Right lobe of liver (tissue), 6 donors: ENCODE measurements around the gene IRX5. TPM values are rescaled to one million over a fixed set of nuclear protein-coding genes. Genes with fewer than 3 reads are reported as not detected.
A peak's percentile ranks its signal among the peaks of the same experiment; 100 is the strongest.

ENCODE experiments used
- ATAC-seq, 4 donors: fragments of 200-7000 bp; cut with Tn5 transposase; one replicate each; pipeline ENCODE4 v1.9.1; 2020; ENCODE audit warnings: mild to moderate bottlenecking in 4 of 4, moderate library complexity in 4 of 4
- DNase-seq, 3 donors: peaks; one replicate each; pipeline ENCODE4 v3.0.0-alpha.2; 2020
- H3K27ac ChIP-seq, 3 donors: fragments of 200-600 bp; one replicate each; pipeline ENCODE4 v1.8.0; 2022
- H3K27me3 ChIP-seq, 2 donors: fragments of 200-600 bp; one replicate each; pipeline ENCODE4 v1.8.0; 2022
- H3K36me3 ChIP-seq, 4 donors: fragments of 200-600 bp; sonication (generic) in 1 of 4; one replicate each; pipeline versions ENCODE4 v1.5.1 to v1.8.0; 2017 to 2022; ENCODE audit warnings: control low read depth in 1 of 4
- H3K4me1 ChIP-seq, 4 donors: fragments of 200-600 bp; sonication (generic) in 1 of 4; one replicate each; pipeline versions ENCODE4 v1.5.1 to v1.8.0; 2017 to 2022; ENCODE audit warnings: control low read depth in 1 of 4
- H3K4me3 ChIP-seq, 3 donors: fragments of 200-600 bp; one replicate each; pipeline ENCODE4 v1.8.0; 2022
- H3K9me3 ChIP-seq, 4 donors: fragments of 200-600 bp; sonication (generic) in 1 of 4; one replicate each; pipeline versions ENCODE4 v1.5.1 to v1.8.0; 2017 to 2022; ENCODE audit warnings: control low read depth in 1 of 4
- CTCF ChIP-seq, 4 donors: fragments of 200-600 bp in 3 of 4; fragments of 450-650 bp in 1 of 4; IDR thresholded peaks; one replicate each; pipeline versions ENCODE4 v1.5.1 to v1.8.0; 2016 to 2022; ENCODE audit warnings: antibody characterized with exemption in 4 of 4, mild to moderate bottlenecking in 2 of 4
- POLR2A ChIP-seq: fragments of 450-650 bp; IDR thresholded peaks from one replicate; pipeline ENCODE4 v1.6.1; 2017; ENCODE audit warnings: antibody characterized with exemption, mild to moderate bottlenecking
- WGBS: methylation state at CpG from one replicate; pipeline ENCODE4 v1.1.6; 2018; ENCODE audit warnings: low coverage, low lambda C conversion rate; ENCODE audit not compliant: insufficient coverage; ENCODE audit errors: missing lambda C conversion rate; 5-methylcytosine and 5-hydroxymethylcytosine counted together
- intact Hi-C, 2 donors: fragments of 100-400 bp; cut with DNase I; formaldehyde crosslinking; loops; one replicate each; pipeline versions ENCODE4 v1.11.2 to v1.14.1; 2022
- total RNA-seq, 6 experiments: library from RNA; depleted of rRNA in 2 of 6; stranded (reverse); fragments of >200 nt in 2 of 6; fragmentation: NEBNext Ultra II Directional in 3 of 6; extraction: Animal tissue kit (Norgen Biotek cat#: 25700) in 3 of 6; gene quantifications; one replicate each; pipeline versions ENCODE4 v1.1.0 to v1.2.4, GENCODE V29; 2016 to 2023
- donor health status: DM: no; HTN: yes; CAD: no.
- donor health status: DM: no; HTN: no; CAD: no.
- donor health status: DM: no; HTN: no; CAD: no.
- donor health status: DM: no; HTN: yes; CAD: no.
- donor health status: DM: no; HTN: yes; CAD: no.

Gene IRX5
- total RNA-seq, 6 experiments from 2014 or later: not detected

DNA sequence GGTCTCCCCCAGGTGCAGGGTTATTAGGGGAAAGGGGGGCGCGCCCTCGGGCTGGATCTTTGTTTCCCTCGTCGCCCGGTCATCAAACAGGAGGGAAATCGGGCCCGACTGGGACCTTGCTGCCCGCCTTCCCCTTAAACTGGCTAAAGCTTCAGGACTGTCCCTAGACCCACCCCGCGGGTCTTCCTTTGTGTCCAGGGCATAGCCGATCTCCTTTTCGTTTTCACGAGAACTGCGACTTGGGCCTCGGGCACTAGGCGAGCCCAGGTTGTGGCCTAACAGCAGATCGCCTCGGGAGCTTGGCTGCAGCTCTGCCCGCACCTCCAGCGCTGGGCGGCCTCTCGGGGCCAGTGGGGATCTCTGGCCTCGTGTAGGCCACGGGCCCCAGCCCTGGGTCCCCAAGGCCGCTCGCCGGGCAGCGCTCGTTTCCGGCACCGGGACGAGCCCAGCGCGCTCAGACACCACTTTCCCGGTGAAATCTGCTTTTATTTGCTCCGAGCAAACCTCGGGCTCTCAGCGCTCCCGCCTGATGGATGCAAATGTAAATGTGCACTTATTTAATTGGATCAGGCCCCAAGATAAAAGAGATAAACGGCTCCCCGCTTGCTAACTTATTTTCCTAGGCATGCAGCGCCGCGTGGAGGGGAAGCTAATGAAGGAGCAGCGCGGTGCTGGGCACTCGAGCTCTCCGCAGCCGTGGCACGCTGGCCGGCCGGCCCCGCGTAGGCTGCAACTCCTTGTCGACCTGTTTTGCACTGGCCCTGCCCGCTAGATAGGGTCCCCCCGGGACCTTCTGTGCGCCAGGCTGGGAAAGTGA lies 7.8 kb downstream of the IRX5 start:
- Histone ChIP-seq H3K9me3 (no peaks in the 10 kb centered on the region), H3K27me3 (peaks cover 38 to 68% of the 10 kb centered on the region in 2 donors), H3K36me3 (no peaks in the 10 kb centered on the region), H3K4me3 (no peak overlapping the region), H3K27ac (no peak overlapping the region), H3K4me1 (peaks cover 0 to 26% (median 3%) of the 10 kb centered on the region in 4 donors)
- no peak for DNase-seq
- intact Hi-C loops: loop anchor here in 1 of 2 donors (10.0 kb wide), 1 partner anchor 654 kb away; the partner anchor contains the start of gene IRX3
- TF ChIP-seq POLR2A (no peak), CTCF (IDR thresholded peaks at IDR 0.05) (no peak)
- ATAC-seq: peak in 1 of 4 donors; percentile 13
- WGBS: 10% methylated on average over 23 of the region's 59 CpGs

DNA sequence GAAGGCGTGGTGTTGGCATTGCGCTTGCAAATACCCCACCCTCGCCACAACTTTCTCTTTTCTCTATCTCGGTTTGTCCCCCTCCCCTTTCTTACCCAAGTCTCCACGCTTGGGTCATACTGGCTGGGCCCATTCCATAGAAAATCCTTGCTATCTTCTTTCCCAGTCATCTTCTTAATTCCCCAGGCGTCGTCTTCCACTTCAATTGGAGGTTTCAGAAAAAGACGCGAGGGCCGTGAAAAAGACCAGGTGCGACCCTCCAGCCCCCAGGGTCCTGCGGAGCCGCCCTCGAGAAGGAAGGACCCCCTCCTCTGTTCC lies 8.3 kb downstream of the IRX5 start:
- Histone ChIP-seq H3K4me1 (peaks cover 0 to 26% (median 3%) of the 10 kb centered on the region in 4 donors), H3K36me3 (no peaks in the 10 kb centered on the region), H3K4me3 (no peak overlapping the region), H3K27me3 (peaks cover 33 to 63% of the 10 kb centered on the region in 2 donors), H3K9me3 (no peaks in the 10 kb centered on the region), H3K27ac (no peak overlapping the region)
- DNase-seq: no peak
- WGBS: 10% methylated on average over 14 of the region's 14 CpGs
- ATAC-seq: no peak
- intact Hi-C loops: loop anchor here in 1 of 2 donors (10.0 kb wide), 1 partner anchor 654 kb away; the partner anchor contains the start of gene IRX3
- no peak for TF ChIP-seq POLR2A
- TF ChIP-seq CTCF (IDR thresholded peaks at IDR 0.05): no peak

GRCh38 chr16:54939510-54940278 lies 9.0 kb downstream of the IRX5 start:
- intact Hi-C loops: loop anchor here (10.0 kb wide), 1 partner anchor 655 kb away; the partner anchor contains the start of gene IRX3 (in 2 of the 2)
- TF ChIP-seq CTCF (IDR thresholded peaks at IDR 0.05) (no peak), POLR2A (no peak)
- H3K36me3 ChIP-seq: no peaks in the 10 kb centered on the region
- no peak overlapping the region for H3K4me3 ChIP-seq
- H3K27me3 ChIP-seq: peaks cover 26 to 56% of the 10 kb centered on the region in 2 donors
- H3K9me3 ChIP-seq: no peaks in the 10 kb centered on the region
- no peak overlapping the region for H3K27ac ChIP-seq
- 8% methylated on average over 25 of the region's 38 CpGs for WGBS
- H3K4me1 ChIP-seq: peaks cover 0 to 26% (median 3%) of the 10 kb centered on the region in 4 donors
- ATAC-seq: no peak
- DNase-seq: no peak

DNA sequence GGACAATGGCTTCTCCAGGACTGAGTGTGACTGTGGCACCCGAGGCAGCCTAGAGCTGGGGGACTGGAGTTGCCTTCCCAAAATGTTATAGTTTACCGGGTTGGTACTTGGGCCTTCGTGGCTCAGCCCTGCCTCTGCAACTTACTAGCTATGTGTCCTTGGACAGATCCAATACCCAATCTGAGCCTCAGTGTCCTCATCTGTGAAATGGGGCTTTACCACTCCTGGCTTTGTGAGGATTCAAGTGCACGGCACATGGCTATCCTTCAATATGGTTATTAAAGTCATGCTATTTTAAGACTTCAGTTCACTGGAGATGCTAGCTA lies 9.6 kb downstream of the IRX5 start:
- Histone ChIP-seq H3K27ac (no peak overlapping the region), H3K36me3 (no peaks in the 10 kb centered on the region), H3K4me3 (no peak overlapping the region), H3K9me3 (no peaks in the 10 kb centered on the region), H3K4me1 (peaks cover 0 to 26% (median 3%) of the 10 kb centered on the region in 4 donors), H3K27me3 (peaks cover 20 to 50% of the 10 kb centered on the region in 2 donors)
- WGBS: 21% methylated on average over 3 of the region's 4 CpGs
- intact Hi-C loops: loop anchor here in 1 of 2 donors (10.0 kb wide), 1 partner anchor 655 kb away; the partner anchor contains the start of gene IRX3
- DNase-seq (no peak), ATAC-seq (no peak)
- TF ChIP-seq CTCF (IDR thresholded peaks at IDR 0.05) (no peak), POLR2A (no peak)
